BJ (cell line): Measurements from ENCODE around the gene DIP2C. TPM values are rescaled to one million over a fixed set of nuclear protein-coding genes. Genes with fewer than 3 reads are reported as not detected.

Experiments used
- CTCF ChIA-PET: fragments of 350-600 bp; formaldehyde crosslinking; extraction: SDS; loops from one replicate; lab custom pipeline; 2021; ENCODE audit warnings: antibody characterized with exemption, inconsistent platforms; lab: Yijun Ruan, JAX
- POLR2A ChIA-PET: fragments of 300-600 bp; sonication (Branson Sonifier 250); formaldehyde crosslinking; extraction: SDS; loops from one replicate; lab custom pipeline; 2021; ENCODE audit warnings: antibody characterized with exemption; lab: Charles Lee
- DNase-seq: peaks from one replicate; pipeline ENCODE4 v3.0.0-alpha.2; 2011; ENCODE audit warnings: low read depth
- H3K27me3 ChIP-seq: 2 replicates; pipeline ENCODE4 v1.6.0; 2011; ENCODE audit warnings: low read length; ENCODE audit not compliant: control insufficient read depth, insufficient read depth
- H3K36me3 ChIP-seq: 2 replicates; pipeline ENCODE4 v1.5.1; 2011; ENCODE audit warnings: low read length; ENCODE audit not compliant: control insufficient read depth, insufficient read depth
- H3K4me3 ChIP-seq: 2 replicates; pipeline ENCODE4 v1.5.1; 2011; ENCODE audit warnings: low read depth, mild to moderate bottlenecking, control low read depth, low read length
- polyA plus RNA-seq: library from polyadenylated mRNA; depleted of rRNA; stranded (reverse); fragments of >200 nt; gene quantifications from 2 replicates; pipeline ENCODE4 v1.2.3, GENCODE V29; 2011
- TF ChIP-seq, protein P1 (sequence below): IDR thresholded peaks from 2 replicates; pipeline ENCODE4 v1.5.1; 2011; ENCODE audit warnings: low read depth, mild to moderate bottlenecking, control low read depth, inconsistent platforms, low read length, moderate library complexity; ENCODE audit not compliant: insufficient read depth

Gene DIP2C
- polyA plus RNA-seq, 1 experiment: 9.3 TPM

GRCh38 chr10:727162-727790 is 37.8 kb upstream of the DIP2C start:
- CTCF ChIA-PET: interaction anchor here (0.6 kb wide), 1 partner anchor 140 kb away, joined by 3 read pairs; no protein-coding TSS in a partner anchor
- TF ChIP-seq, protein P1, sequence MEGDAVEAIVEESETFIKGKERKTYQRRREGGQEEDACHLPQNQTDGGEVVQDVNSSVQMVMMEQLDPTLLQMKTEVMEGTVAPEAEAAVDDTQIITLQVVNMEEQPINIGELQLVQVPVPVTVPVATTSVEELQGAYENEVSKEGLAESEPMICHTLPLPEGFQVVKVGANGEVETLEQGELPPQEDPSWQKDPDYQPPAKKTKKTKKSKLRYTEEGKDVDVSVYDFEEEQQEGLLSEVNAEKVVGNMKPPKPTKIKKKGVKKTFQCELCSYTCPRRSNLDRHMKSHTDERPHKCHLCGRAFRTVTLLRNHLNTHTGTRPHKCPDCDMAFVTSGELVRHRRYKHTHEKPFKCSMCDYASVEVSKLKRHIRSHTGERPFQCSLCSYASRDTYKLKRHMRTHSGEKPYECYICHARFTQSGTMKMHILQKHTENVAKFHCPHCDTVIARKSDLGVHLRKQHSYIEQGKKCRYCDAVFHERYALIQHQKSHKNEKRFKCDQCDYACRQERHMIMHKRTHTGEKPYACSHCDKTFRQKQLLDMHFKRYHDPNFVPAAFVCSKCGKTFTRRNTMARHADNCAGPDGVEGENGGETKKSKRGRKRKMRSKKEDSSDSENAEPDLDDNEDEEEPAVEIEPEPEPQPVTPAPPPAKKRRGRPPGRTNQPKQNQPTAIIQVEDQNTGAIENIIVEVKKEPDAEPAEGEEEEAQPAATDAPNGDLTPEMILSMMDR: no peak

GRCh38 chr10:725786-726185 is 36.3 kb upstream of the DIP2C start:
- CTCF ChIA-PET: no interaction called here
- H3K27me3 ChIP-seq: peaks cover 2% of the 10 kb centered on the region
- DNase-seq: no peak
- no peak overlapping the region for H3K4me3 ChIP-seq
- no peaks in the 10 kb centered on the region for H3K36me3 ChIP-seq
- TF ChIP-seq, protein P1: no peak
- POLR2A ChIA-PET: no interaction called here

More at GRCh38 chr10:727162-727790, 37.8 kb upstream of the DIP2C start:
- DNase-seq: no peak
- POLR2A ChIA-PET: no interaction called here
- Histone ChIP-seq H3K36me3 (no peaks in the 10 kb centered on the region), H3K4me3 (no peak overlapping the region), H3K27me3 (peaks cover 5% of the 10 kb centered on the region)

DNA sequence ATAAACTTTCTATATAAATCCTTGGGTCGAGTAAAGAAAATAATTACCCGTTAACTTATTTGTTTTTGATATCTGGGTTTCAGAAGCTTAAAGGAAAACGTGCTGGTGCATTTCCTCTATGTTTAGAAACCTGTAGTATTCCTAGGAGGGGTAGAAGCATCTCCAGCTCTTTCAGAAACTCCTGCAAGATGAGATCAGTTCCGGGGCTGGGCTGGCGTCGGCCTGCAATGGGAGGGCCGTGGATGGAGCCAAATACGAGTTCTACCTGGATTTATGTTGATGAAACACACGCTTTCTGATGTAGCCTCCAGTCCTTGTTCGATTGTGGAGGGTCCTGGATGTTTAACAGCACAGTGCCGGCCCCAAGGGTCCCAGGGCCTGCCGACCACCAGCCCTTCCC is 35.8 kb upstream of the DIP2C start:
- H3K27me3 ChIP-seq: peaks cover 6% of the 10 kb centered on the region
- DNase-seq: no peak

GRCh38 chr10:723973-724372 is 34.5 kb upstream of the DIP2C start:
- TF ChIP-seq, protein P1: no peak
- no peak overlapping the region for H3K4me3 ChIP-seq
- CTCF ChIA-PET: no interaction called here
- no peaks in the 10 kb centered on the region for H3K36me3 ChIP-seq
- peaks cover 10% of the 10 kb centered on the region; the same call in 1 of the 2 replicates for H3K27me3 ChIP-seq
- no peak for DNase-seq
- POLR2A ChIA-PET: no interaction called here

More for the DNA sequence above, 35.8 kb upstream of the DIP2C start:
- H3K36me3 ChIP-seq: no peaks in the 10 kb centered on the region
- POLR2A ChIA-PET: no interaction called here
- no peak overlapping the region for H3K4me3 ChIP-seq
- TF ChIP-seq, protein P1: no peak
- CTCF ChIA-PET: no interaction called here

- CTCF ChIA-PET: interaction anchor here (0.9 to 1.2 kb wide), 2 partner anchors 9 to 10 kb away, joined by 3 read pairs; no protein-coding TSS in a partner anchor
- no peaks in the 10 kb centered on the region for H3K36me3 ChIP-seq
- POLR2A ChIA-PET: no interaction called here
- TF ChIP-seq, protein P1: no peak
- no peak for DNase-seq
- H3K27me3 ChIP-seq: peaks cover 10% of the 10 kb centered on the region; the same call in 1 of the 2 replicates
- no peak overlapping the region for H3K4me3 ChIP-seq
Measured at GRCh38 chr10:722281-723060, 33.0 kb upstream of the DIP2C start.
